ENCODE results near the gene MAPKBP1.

DNA sequence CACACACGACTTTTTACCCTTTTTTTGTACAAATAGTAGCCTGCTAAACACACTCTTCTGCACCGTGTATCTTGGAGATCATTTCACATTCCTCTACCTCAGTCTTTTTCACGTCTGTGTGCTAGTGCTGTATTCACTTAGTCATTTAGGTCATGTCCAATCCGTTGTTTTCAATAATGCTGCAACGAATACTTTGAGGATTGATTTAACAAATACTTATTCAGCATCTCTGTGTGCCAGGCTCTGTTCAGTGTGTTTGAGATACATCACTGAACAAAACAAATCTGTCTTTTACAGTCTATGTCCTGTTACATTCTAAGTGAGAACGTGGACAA is 54.5 kb downstream of the MAPKBP1 start:
- TF ChIP-seq EZH2phosphoT487 (IDR thresholded peaks at IDR 0.05; ENCODE audit: low read length): no peak
- TF ChIP-seq, protein P1, sequence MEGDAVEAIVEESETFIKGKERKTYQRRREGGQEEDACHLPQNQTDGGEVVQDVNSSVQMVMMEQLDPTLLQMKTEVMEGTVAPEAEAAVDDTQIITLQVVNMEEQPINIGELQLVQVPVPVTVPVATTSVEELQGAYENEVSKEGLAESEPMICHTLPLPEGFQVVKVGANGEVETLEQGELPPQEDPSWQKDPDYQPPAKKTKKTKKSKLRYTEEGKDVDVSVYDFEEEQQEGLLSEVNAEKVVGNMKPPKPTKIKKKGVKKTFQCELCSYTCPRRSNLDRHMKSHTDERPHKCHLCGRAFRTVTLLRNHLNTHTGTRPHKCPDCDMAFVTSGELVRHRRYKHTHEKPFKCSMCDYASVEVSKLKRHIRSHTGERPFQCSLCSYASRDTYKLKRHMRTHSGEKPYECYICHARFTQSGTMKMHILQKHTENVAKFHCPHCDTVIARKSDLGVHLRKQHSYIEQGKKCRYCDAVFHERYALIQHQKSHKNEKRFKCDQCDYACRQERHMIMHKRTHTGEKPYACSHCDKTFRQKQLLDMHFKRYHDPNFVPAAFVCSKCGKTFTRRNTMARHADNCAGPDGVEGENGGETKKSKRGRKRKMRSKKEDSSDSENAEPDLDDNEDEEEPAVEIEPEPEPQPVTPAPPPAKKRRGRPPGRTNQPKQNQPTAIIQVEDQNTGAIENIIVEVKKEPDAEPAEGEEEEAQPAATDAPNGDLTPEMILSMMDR (IDR thresholded peaks at IDR 0.05; ENCODE audit: low read length): no peak

Measured in MM.1S (cell line).